ENCODE results near the gene OTOA.

The OTOA gene

DNA sequence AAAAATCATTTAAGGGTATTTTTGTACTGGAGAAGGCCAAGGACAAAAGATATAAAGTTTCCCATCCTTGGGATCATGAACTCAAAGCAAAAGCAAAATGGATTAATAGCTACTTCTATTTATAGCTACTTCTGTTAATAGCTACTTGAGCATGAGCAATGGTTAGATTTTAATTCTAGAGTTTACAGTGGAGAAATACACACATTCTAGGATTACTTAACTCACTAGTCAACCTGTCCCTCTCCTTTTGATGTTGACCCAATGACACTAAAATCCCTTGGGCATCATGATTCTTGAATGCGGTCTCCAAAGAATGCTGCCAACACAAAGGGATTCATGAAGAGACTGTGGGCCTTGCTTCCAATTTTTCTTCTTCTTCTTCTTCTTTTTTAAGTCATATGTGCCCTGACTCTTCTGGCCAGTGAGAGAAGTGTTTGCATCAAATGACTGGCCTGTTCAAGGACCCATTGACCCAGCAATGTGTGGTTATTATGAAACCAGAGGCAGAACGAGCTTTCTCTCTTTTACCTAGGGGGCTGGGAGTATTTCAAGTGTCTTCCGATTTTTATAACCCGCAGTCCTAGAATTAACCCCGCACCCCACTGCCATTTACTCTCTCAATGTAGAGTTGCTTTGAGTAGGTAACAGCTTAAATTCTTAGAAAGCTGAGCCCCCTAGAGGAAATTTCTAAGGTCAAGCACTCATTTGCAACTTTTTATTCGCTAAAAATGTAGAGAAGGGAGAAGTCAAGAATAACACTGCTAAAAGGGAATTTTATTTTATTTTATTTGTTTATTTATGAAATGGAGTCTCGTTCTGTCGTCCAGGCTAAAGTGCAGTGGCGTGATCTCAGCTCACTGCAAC, 34.6 kb downstream of the OTOA start:
- TF ChIP-seq, protein P1, sequence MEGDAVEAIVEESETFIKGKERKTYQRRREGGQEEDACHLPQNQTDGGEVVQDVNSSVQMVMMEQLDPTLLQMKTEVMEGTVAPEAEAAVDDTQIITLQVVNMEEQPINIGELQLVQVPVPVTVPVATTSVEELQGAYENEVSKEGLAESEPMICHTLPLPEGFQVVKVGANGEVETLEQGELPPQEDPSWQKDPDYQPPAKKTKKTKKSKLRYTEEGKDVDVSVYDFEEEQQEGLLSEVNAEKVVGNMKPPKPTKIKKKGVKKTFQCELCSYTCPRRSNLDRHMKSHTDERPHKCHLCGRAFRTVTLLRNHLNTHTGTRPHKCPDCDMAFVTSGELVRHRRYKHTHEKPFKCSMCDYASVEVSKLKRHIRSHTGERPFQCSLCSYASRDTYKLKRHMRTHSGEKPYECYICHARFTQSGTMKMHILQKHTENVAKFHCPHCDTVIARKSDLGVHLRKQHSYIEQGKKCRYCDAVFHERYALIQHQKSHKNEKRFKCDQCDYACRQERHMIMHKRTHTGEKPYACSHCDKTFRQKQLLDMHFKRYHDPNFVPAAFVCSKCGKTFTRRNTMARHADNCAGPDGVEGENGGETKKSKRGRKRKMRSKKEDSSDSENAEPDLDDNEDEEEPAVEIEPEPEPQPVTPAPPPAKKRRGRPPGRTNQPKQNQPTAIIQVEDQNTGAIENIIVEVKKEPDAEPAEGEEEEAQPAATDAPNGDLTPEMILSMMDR (IDR thresholded peaks at IDR 0.05; ENCODE audit: control insufficient read depth, extremely low read depth, insufficient read depth), result no peak
- no peak overlapping the region for H3K4me3 ChIP-seq (ENCODE audit: low read depth, low read length)
- no peak for DNase-seq (ENCODE audit: low read depth)

DNA sequence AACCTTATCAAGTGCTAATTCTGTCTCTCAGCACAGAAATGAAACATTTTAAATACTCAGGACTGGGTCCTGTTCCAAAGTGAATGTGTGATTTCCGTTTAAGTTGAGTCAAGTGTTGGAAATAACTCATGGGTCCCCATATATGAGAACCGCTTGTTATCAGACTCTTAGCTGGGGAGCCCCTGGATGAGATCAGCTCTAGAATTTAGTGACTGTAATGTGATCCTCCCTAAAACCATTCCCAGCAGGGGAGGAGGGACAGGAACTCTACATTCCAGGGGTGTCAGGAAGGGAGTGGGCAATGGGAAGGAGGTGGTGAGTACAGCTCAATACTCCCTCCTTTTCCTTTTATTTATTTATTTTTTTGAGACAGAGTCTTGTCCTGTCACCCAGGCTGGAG, 37.5 kb downstream of the OTOA start:
- TF ChIP-seq, protein P1 (IDR thresholded peaks at IDR 0.05; ENCODE audit: control insufficient read depth, extremely low read depth, insufficient read depth), result no peak
- no peak overlapping the region for H3K4me3 ChIP-seq (ENCODE audit: low read depth, low read length)
- DNase-seq (ENCODE audit: low read depth), result no peak

DNA sequence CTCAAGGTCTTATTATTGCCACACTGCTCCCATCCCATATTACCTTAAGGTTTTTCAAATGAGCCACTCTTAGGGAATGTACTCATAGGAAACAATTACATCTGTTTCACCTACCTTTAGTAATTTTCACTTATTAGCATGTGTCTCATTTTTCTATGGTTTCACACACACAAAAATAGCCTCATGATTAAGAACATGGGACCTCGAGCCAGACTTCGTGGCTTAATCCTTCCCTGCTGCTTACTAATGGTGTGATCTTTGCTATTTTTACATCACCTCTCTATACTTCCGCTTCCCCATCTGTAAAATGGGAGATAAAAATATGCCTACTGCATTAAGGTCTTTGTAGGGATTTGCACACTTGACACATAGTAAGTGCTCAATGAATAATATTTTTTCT, 38.5 kb downstream of the OTOA start:
- no peak for DNase-seq (ENCODE audit: low read depth)
- TF ChIP-seq, protein P1 (IDR thresholded peaks at IDR 0.05; ENCODE audit: control insufficient read depth, extremely low read depth, insufficient read depth), result no peak
- no peak overlapping the region for H3K4me3 ChIP-seq (ENCODE audit: low read depth, low read length)

DNA sequence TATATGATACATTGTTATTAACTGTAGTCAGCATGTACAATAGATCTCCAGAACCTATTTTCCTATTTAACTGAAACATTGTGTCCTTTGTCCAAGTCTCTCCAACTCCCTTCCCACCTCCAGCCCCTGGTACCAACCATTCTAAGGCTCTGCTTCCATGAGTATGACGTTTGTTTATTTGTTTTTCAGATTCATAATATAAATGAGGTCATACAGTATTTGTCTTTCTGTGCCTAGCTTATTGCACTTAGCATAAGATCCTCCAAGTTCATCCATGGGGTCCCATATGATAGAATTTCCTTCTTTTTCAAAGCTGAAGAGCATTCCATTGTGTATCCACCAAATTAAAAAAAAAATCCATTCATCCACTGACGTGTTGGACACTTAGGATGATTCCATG, 39.4 kb downstream of the OTOA start:
- TF ChIP-seq, protein P1 (IDR thresholded peaks at IDR 0.05; ENCODE audit: control insufficient read depth, extremely low read depth, insufficient read depth), result no peak
- H3K4me3 ChIP-seq (ENCODE audit: low read depth, low read length), result no peak overlapping the region
- no peak for DNase-seq (ENCODE audit: low read depth)

DNA sequence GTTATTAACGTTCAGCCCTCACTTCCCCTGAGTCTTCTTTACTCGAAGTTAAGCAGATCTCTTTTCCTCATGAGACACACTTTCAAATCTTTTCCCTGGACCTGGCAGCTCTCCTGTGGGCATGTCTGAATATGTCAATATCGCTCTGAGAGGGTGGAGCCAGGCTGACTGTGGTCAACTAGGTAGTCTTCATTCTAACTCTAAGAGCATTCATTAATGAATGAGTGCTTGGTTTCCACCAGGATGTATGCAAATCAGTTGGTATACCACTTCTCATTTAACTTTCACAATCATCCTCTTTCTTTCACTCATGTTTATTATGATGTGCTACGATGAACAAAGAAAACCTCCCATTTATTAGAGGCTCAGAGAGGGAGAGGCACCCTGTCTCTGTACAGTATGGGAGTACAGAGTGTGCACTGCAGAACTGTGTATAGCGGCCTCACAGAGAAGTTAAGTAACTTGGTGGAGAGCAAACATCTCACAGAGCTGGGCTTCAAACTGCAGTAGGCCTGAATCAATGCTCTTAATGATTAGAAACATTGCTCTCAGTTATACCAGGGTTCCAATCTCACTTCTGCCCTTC, 39.9 kb downstream of the OTOA start:
- no peak overlapping the region for H3K4me3 ChIP-seq (ENCODE audit: low read depth, low read length)
- no peak for DNase-seq (ENCODE audit: low read depth)
- TF ChIP-seq, protein P1 (IDR thresholded peaks at IDR 0.05; ENCODE audit: control insufficient read depth, extremely low read depth, insufficient read depth), result no peak

DNA sequence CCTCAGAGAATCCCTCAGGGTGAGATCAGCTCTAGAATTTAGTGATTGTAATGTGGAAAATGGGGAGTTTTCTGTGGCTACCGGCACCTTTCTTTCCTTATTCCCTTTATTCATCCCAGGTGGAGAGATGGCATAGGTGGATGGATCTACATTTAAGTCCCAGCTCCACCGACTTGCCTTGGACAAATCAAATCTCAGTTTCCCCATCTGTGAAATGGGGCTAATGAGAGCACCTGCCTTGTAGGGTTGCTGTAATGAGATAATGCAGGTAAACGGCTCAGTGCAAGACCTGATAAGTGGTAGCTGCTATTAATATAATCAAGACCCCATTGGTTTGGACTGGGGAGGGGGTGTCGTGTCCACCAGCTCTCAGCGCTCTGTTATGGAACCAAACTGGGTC, 40.5 kb downstream of the OTOA start:
- no peak for DNase-seq (ENCODE audit: low read depth)
- TF ChIP-seq, protein P1 (IDR thresholded peaks at IDR 0.05; ENCODE audit: control insufficient read depth, extremely low read depth, insufficient read depth), result no peak
- H3K4me3 ChIP-seq (ENCODE audit: low read depth, low read length), result no peak overlapping the region

All from LNCaP clone FGC (cell line).